SK-N-SH (cell line): Measurements from ENCODE around the gene MND1. TPM values are rescaled to one million over a fixed set of nuclear protein-coding genes. Genes with fewer than 3 reads are reported as not detected.
A peak's percentile ranks its signal among the peaks of the same experiment; 100 is the strongest.

Source experiments
- CTCF ChIA-PET: fragments of 300-600, 350-600 bp; formaldehyde crosslinking; extraction: SDS; loops from one replicate; lab custom pipeline; 2021; lab: Yijun Ruan, JAX
- POLR2A ChIA-PET: fragments of 350-600 bp; sonication (Branson Sonifier 250); formaldehyde crosslinking; extraction: SDS; loops from one replicate; lab custom pipeline; 2020; ENCODE audit warnings: antibody characterized with exemption, inconsistent platforms; lab: Yijun Ruan, JAX
- DNase-seq: peaks from one replicate; pipeline ENCODE4 v3.0.0; 2012
- H2AFZ ChIP-seq: fragments of 200-600 bp; sonication (generic); 2 replicates; pipeline ENCODE4 v1.8.1; 2016; ENCODE audit warnings: antibody characterized with exemption, mild to moderate bottlenecking, low read depth
- H3F3A ChIP-seq: fragments of 200-600 bp; sonication (generic); replicated peaks from 2 replicates; pipeline ENCODE3; 2016; ENCODE audit warnings: antibody characterized with exemption, mild to moderate bottlenecking; ENCODE audit not compliant: insufficient read depth
- H3K27ac ChIP-seq, 2 experiments: fragments of 200-500 bp in 1 of 2; fragments of 200-600 bp in 1 of 2; sonication (Bioruptor generic) in 1 of 2; sonication (generic), shearing (Covaris generic) in 1 of 2; 2 replicates each; pipeline versions ENCODE4 v1.5.1 to v1.6.1; 2014 to 2016; ENCODE audit warnings: low read depth in 2 of 2, inconsistent platforms in 1 of 2, low read length in 1 of 2, mild to moderate bottlenecking in 1 of 2, mixed read lengths in 1 of 2
- H3K27me3 ChIP-seq: fragments of 200-600 bp; sonication (generic), shearing (Covaris generic); 2 replicates; pipeline ENCODE4 v1.6.1; 2016; ENCODE audit warnings: mixed run types; ENCODE audit not compliant: insufficient read depth
- H3K36me3 ChIP-seq, 2 experiments: fragments of 200-500 bp in 1 of 2; fragments of 200-600 bp in 1 of 2; sonication (Bioruptor generic) in 1 of 2; sonication (generic) in 1 of 2; replicated peaks in 1 of 2; 2 replicates each; pipeline versions ENCODE3 to v1.5.1; 2014 to 2016; ENCODE audit warnings: low read length in 1 of 2, mild to moderate bottlenecking in 1 of 2; ENCODE audit not compliant: insufficient read depth in 2 of 2, control insufficient read depth in 1 of 2
- H3K4me1 ChIP-seq, 2 experiments: fragments of 200-500 bp in 1 of 2; fragments of 200-600 bp in 1 of 2; sonication (Bioruptor generic) in 1 of 2; sonication (generic), shearing (Covaris generic) in 1 of 2; 2 replicates each; pipeline versions ENCODE4 v1.5.1 to v1.6.1; 2014 to 2016; ENCODE audit warnings: low read depth in 1 of 2, low read length in 1 of 2, mixed run types in 1 of 2; ENCODE audit not compliant: insufficient read depth in 2 of 2, control insufficient read depth in 1 of 2
- H3K4me2 ChIP-seq: fragments of 200-600 bp; sonication (generic), shearing (Covaris generic); 2 replicates; pipeline ENCODE4 v1.6.1; 2017; ENCODE audit warnings: mixed run types
- H3K4me3 ChIP-seq, 2 experiments: fragments of 200-500 bp in 1 of 2; fragments of 200-600 bp in 1 of 2; sonication (Bioruptor generic) in 1 of 2; sonication (generic), shearing (Covaris generic) in 1 of 2; 2 replicates each; pipeline versions ENCODE4 v1.5.1 to v1.8.1; 2014 to 2016; ENCODE audit warnings: low read depth in 2 of 2, inconsistent platforms in 1 of 2, low read length in 1 of 2, mild to moderate bottlenecking in 1 of 2, mixed read lengths in 1 of 2, moderate library complexity in 1 of 2
- H3K79me2 ChIP-seq: fragments of 200-600 bp; sonication (generic); 2 replicates; pipeline ENCODE4 v1.8.1; 2017; ENCODE audit warnings: mild to moderate bottlenecking; ENCODE audit not compliant: insufficient read depth
- H3K9ac ChIP-seq: fragments of 200-600 bp; sonication (generic); 2 replicates; pipeline ENCODE4 v1.6.1; 2017; ENCODE audit warnings: mixed run types
- H3K9me2 ChIP-seq: fragments of 200-600 bp; sonication (generic); 2 replicates; pipeline ENCODE4 v1.6.1; 2017; ENCODE audit warnings: mixed run types
- H3K9me3 ChIP-seq: fragments of 200-600 bp; sonication (generic); 2 replicates; pipeline ENCODE4 v1.6.1; 2017; ENCODE audit warnings: mixed run types, mild to moderate bottlenecking, moderate library complexity
- H4K20me1 ChIP-seq: fragments of 200-600 bp; sonication (generic); 2 replicates; pipeline ENCODE4 v1.6.1; 2017; ENCODE audit warnings: mild to moderate bottlenecking, mixed run types; ENCODE audit not compliant: insufficient read depth
- GATA2 ChIP-seq: sonication (generic); formaldehyde crosslinking; IDR thresholded peaks from 2 replicates; pipeline ENCODE4 v1.5.0; 2020; ENCODE audit warnings: mild to moderate bottlenecking, missing genetic modification reagents
- IRF3 ChIP-seq: fragments of 150-350 bp; IDR thresholded peaks from 2 replicates; pipeline ENCODE4 v1.6.1; 2016; ENCODE audit warnings: mild to moderate bottlenecking, low read depth, low read length
- REST ChIP-seq: IDR thresholded peaks from 2 replicates; pipeline ENCODE4 v1.6.1; 2012; ENCODE audit warnings: mild to moderate bottlenecking, low read depth, low read length, moderate library complexity
- RFX5 ChIP-seq: IDR thresholded peaks from 2 replicates; pipeline ENCODE4 v1.6.1; 2012; ENCODE audit warnings: mild to moderate bottlenecking, improper control_type of control experiment, low read length
- WGBS: methylation state at CpG from one replicate; pipeline ENCODE4 v1.1.6; 2017; ENCODE audit warnings: low lambda C conversion rate; 5-methylcytosine and 5-hydroxymethylcytosine counted together
- polyA plus RNA-seq, 3 experiments: library from polyadenylated mRNA; depleted of rRNA; stranded (reverse); fragments of >200 nt; gene quantifications; 2 replicates each; pipeline ENCODE4 v1.2.3, GENCODE V29; 2012

The MND1 gene
- polyA plus RNA-seq, 1 of the 3 experiments (the other 2 are of a cell fraction), result 2.4 TPM

- POLR2A ChIA-PET, result no interaction called here
- H3K79me2 ChIP-seq, result peaks cover 34% of the 10 kb centered on the region
- peaks cover 4% of the 10 kb centered on the region for H3F3A ChIP-seq
- H3K27ac ChIP-seq, result no peak overlapping the region
- no peaks in the 10 kb centered on the region for H3K27me3 ChIP-seq
- H3K9ac ChIP-seq, result no peak overlapping the region
- TF ChIP-seq IRF3 (no peak), RFX5 (no peak), REST (no peak)
- TF ChIP-seq, all 33 proteins: peak for 0
- no peak overlapping the region for H3K4me3 ChIP-seq
- H3K9me3 ChIP-seq, result no peaks in the 10 kb centered on the region
- H3K4me2 ChIP-seq, result no peak overlapping the region
- H2AFZ ChIP-seq, result no peak overlapping the region
- no peaks in the 10 kb centered on the region for H3K9me2 ChIP-seq
- CTCF ChIA-PET, result interaction anchor here (1.0 to 4.5 kb wide), 7 partner anchors 17 to 296 kb away, joined by 3 to 67 read pairs (median 6); no protein-coding TSS in a partner anchor
- peaks cover 0 to 2% of the 10 kb centered on the region in 2 experiments for H3K36me3 ChIP-seq
- peaks cover under 1 to 8% of the 10 kb centered on the region in 2 experiments; a peak in 3 of 4 replicates for H3K4me1 ChIP-seq
- no peaks in the 10 kb centered on the region for H4K20me1 ChIP-seq
- no peak for DNase-seq
Measured at GRCh38 chr4:153347117-153347516, 2.6 kb downstream of the MND1 start.

- WGBS, result 80% methylated on average over 4 of the region's 4 CpGs
- H3K9ac ChIP-seq, result no peak overlapping the region
- no peak overlapping the region for H3K4me2 ChIP-seq
- no peak overlapping the region for H2AFZ ChIP-seq
- H3K36me3 ChIP-seq, result peaks cover 0 to 2% of the 10 kb centered on the region in 2 experiments
- H3F3A ChIP-seq, result peaks cover 4% of the 10 kb centered on the region
- ChIA-PET POLR2A (no interaction called here), CTCF (interaction anchor here (0.9 to 2.0 kb wide), 2 partner anchors 205 to 226 kb away, joined by 3 to 12 read pairs; no protein-coding TSS in a partner anchor)
- no peak overlapping the region for H3K4me3 ChIP-seq
- H3K9me3 ChIP-seq, result no peaks in the 10 kb centered on the region
- H3K4me1 ChIP-seq, result peaks cover 0 to 8% of the 10 kb centered on the region in 2 experiments; a peak in 2 of 4 replicates
- peak; percentile 8 for DNase-seq
- no peak overlapping the region for H3K27ac ChIP-seq
- H4K20me1 ChIP-seq, result no peaks in the 10 kb centered on the region
- H3K79me2 ChIP-seq, result peaks cover 34% of the 10 kb centered on the region
- TF ChIP-seq IRF3, result no peak
- TF ChIP-seq GATA2 (CRISPR knock-in tag), result peak; percentile 65
- no peaks in the 10 kb centered on the region for H3K27me3 ChIP-seq
- H3K9me2 ChIP-seq, result no peaks in the 10 kb centered on the region
Measured at GRCh38 chr4:153348006-153348405, 3.5 kb downstream of the MND1 start.
